B cell (primary cell): ENCODE measurements around the gene SENP5. TPM values are rescaled to one million over a fixed set of nuclear protein-coding genes. Genes with fewer than 3 reads are reported as not detected.
"Not testable (repeated sequence)": the region's sequence is repeated elsewhere in the genome, so short reads cannot be mapped to it uniquely, and the experiment has no call there.

ENCODE experiments used
- ATAC-seq: fragments of 200-7000 bp; cut with Tn5 transposase; one replicate; pipeline ENCODE4 v1.10.0; 2021; ENCODE audit warnings: low read depth, mild to moderate bottlenecking, moderate number of reproducible peaks, moderate library complexity
- CTCF ChIA-PET: fragments of 350-600 bp; sonication (Branson Sonifier 250); formaldehyde crosslinking; loops from one replicate; lab custom pipeline; 2021; ENCODE audit warnings: antibody characterized with exemption, inconsistent platforms; lab: Charles Lee
- POLR2A ChIA-PET: fragments of 350-600 bp; sonication (Branson Sonifier 250); formaldehyde crosslinking; loops from one replicate; lab custom pipeline; 2021; ENCODE audit warnings: antibody characterized with exemption; lab: Charles Lee
- DNase-seq: peaks from one replicate; pipeline ENCODE4 v3.0.0; 2013
- H2AFZ ChIP-seq: 2 replicates; pipeline ENCODE4 v1.6.1; 2012; ENCODE audit warnings: mild to moderate bottlenecking, low read depth, low read length; ENCODE audit not compliant: insufficient read depth, poor library complexity, severe bottlenecking
- H3K27ac ChIP-seq, 2 donors: 1 replicate in 1 of 2; 2 replicates in 1 of 2; pipeline ENCODE4 v1.5.1; 2012 to 2013; ENCODE audit warnings: low read length in 2 of 2, mild to moderate bottlenecking in 2 of 2, moderate library complexity in 1 of 2
- H3K27me3 ChIP-seq, 4 experiments: fragments of 200-600 bp in 1 of 4; sonication (generic) in 1 of 4; replicated peaks in 1 of 4; 1 replicate in 2 of 4; 2 replicates in 2 of 4; pipeline versions ENCODE4 v1.6.1 to v1.7.0; 2013 to 2016; ENCODE audit warnings: low read length in 3 of 4, mild to moderate bottlenecking in 2 of 4, mixed read lengths in 1 of 4, moderate library complexity in 1 of 4; ENCODE audit not compliant: insufficient read depth in 4 of 4, control insufficient read depth in 3 of 4; ENCODE audit errors: control extremely low read depth in 1 of 4
- H3K36me3 ChIP-seq, 2 experiments: replicated peaks in 1 of 2; 1 replicate in 1 of 2; 2 replicates in 1 of 2; pipeline versions ENCODE4 v1.6.1 to v1.7.1; 2013; ENCODE audit warnings: low read length in 1 of 2; ENCODE audit not compliant: insufficient read depth in 2 of 2, control insufficient read depth in 1 of 2; ENCODE audit errors: control extremely low read depth in 1 of 2, extremely low read depth in 1 of 2
- H3K4me1 ChIP-seq, 2 donors: fragments of 200-600 bp in 1 of 2; sonication (generic) in 1 of 2; 1 replicate in 1 of 2; 2 replicates in 1 of 2; pipeline versions ENCODE4 v1.5.1 to v1.6.1; 2013 to 2017; ENCODE audit warnings: low read length in 2 of 2; ENCODE audit not compliant: control insufficient read depth in 2 of 2, insufficient read depth in 2 of 2
- H3K4me2 ChIP-seq: replicated peaks from 2 replicates; pipeline ENCODE3; 2012; ENCODE audit warnings: mild to moderate bottlenecking, low read depth, low read length; ENCODE audit not compliant: poor library complexity, severe bottlenecking
- H3K4me3 ChIP-seq, 5 experiments: fragments of 200-600 bp in 1 of 5; sonication (generic) in 1 of 5; 1 replicate in 3 of 5; 2 replicates in 2 of 5; pipeline versions ENCODE4 v1.5.1 to v1.7.0; 2011 to 2016; ENCODE audit warnings: low read length in 4 of 5, mild to moderate bottlenecking in 4 of 5, low read depth in 2 of 5, control low read depth in 1 of 5, moderate library complexity in 1 of 5; ENCODE audit not compliant: insufficient read depth in 1 of 5; ENCODE audit errors: control extremely low read depth in 1 of 5, extremely low read depth in 1 of 5
- H3K79me2 ChIP-seq: fragments of 200-600 bp; sonication (generic); one replicate; pipeline ENCODE4 v1.6.0; 2016; ENCODE audit warnings: low read length; ENCODE audit not compliant: control insufficient read depth, insufficient read depth
- H3K9ac ChIP-seq: fragments of 200-600 bp; sonication (generic); 2 replicates; pipeline ENCODE4 v1.6.1; 2017; ENCODE audit warnings: mild to moderate bottlenecking, low read length, moderate library complexity
- H3K9me3 ChIP-seq, 3 donors: one replicate each; pipeline versions ENCODE4 v1.6.1 to v1.7.1; 2013; ENCODE audit warnings: low read length in 2 of 3; ENCODE audit not compliant: control insufficient read depth in 2 of 3, insufficient read depth in 1 of 3; ENCODE audit errors: control extremely low read depth in 1 of 3
- H4K20me1 ChIP-seq: 2 replicates; pipeline ENCODE4 v1.6.0; 2012; ENCODE audit warnings: mild to moderate bottlenecking, low read length; ENCODE audit not compliant: insufficient read depth, control insufficient read depth, poor library complexity, severe bottlenecking
- H3K27ac Mint-ChIP-seq: one replicate; pipeline ENCODE4 v1.8.0; 2021; ENCODE audit warnings: mixed read lengths
- H3K27me3 Mint-ChIP-seq: one replicate; pipeline ENCODE4 v1.8.0; 2021; ENCODE audit warnings: mixed read lengths
- H3K4me1 Mint-ChIP-seq: one replicate; pipeline ENCODE4 v1.8.0; 2021; ENCODE audit warnings: mixed read lengths
- H3K4me3 Mint-ChIP-seq: one replicate; pipeline ENCODE4 v1.8.0; 2021; ENCODE audit warnings: mixed read lengths
- H3K9me3 Mint-ChIP-seq: one replicate; pipeline ENCODE4 v1.8.0; 2022; ENCODE audit warnings: mixed read lengths; ENCODE audit not compliant: insufficient read depth
- CTCF ChIP-seq: fragments of 200-600 bp; IDR thresholded peaks from one replicate; pipeline ENCODE4 v1.8.0; 2022; ENCODE audit warnings: antibody characterized with exemption, mild to moderate bottlenecking
- EZH2 ChIP-seq: IDR thresholded peaks from 2 replicates; pipeline ENCODE4 v1.6.1; 2012; ENCODE audit warnings: borderline replicate concordance, low read depth, mild to moderate bottlenecking, moderate library complexity, low read length; ENCODE audit not compliant: insufficient read depth, poor library complexity, severe bottlenecking
- WGBS: methylation state at CpG from one replicate; pipeline ENCODE4 v1.1.5; 2013; ENCODE audit warnings: missing lambda C conversion rate; ENCODE audit not compliant: insufficient coverage; 5-methylcytosine and 5-hydroxymethylcytosine counted together
- intact Hi-C: fragments of 100-400 bp; cut with micrococcal nuclease; formaldehyde crosslinking; loops from one replicate; pipeline ENCODE4 v1.10.0; 2022
- polyA plus RNA-seq: library from polyadenylated mRNA; depleted of rRNA; stranded (reverse); fragments of >200 nt; gene quantifications from 2 replicates; pipeline ENCODE4 v1.2.3, GENCODE V29; 2012
- total RNA-seq, 2 donors: library from RNA; stranded (reverse); fragments of 120-200 nt in 1 of 2; gene quantifications; 1 replicate in 1 of 2; 2 replicates in 1 of 2; pipeline versions ENCODE4 v1.2.3 to v1.2.4, GENCODE V29; 2013 to 2022

The SENP5 gene
- total and polyA plus RNA-seq, 2 donors (not counting 1 experiment from before 2014, with no cell fraction given), result 9.2 to 51.5 TPM

GRCh38 chr3:196821806-196822355, 45.8 kb upstream of the SENP5 start:
- intact Hi-C loops, result no loop called here
- no peaks in the 10 kb centered on the region for H3K9me3 Mint-ChIP-seq

GRCh38 chr3:196829651-196830050, 38.1 kb upstream of the SENP5 start:
- CTCF ChIA-PET, result interaction anchor here (0.6 kb wide), 1 partner anchor 620 kb away, joined by 6 read pairs; no protein-coding TSS in a partner anchor
- H3K4me1 Mint-ChIP-seq, H3K27me3 Mint-ChIP-seq, H2AFZ ChIP-seq, H4K20me1 ChIP-seq, DNase-seq, H3K4me3 Mint-ChIP-seq, H3K4me3 ChIP-seq, H3K9me3 ChIP-seq, POLR2A ChIA-PET, H3K9me3 Mint-ChIP-seq, H3K27me3 ChIP-seq, H3K27ac Mint-ChIP-seq, H3K4me1 ChIP-seq, H3K79me2 ChIP-seq, ATAC-seq, H3K27ac ChIP-seq, H3K9ac ChIP-seq, H3K4me2 ChIP-seq: not testable (repeated sequence)
- intact Hi-C loops, result loop anchor here (10.0 kb wide), 1 partner anchor 225 kb away; no protein-coding TSS in a partner anchor
- peaks cover 0 to 37% of the 10 kb centered on the region in 2 experiments for H3K36me3 ChIP-seq
- WGBS, result 100% methylated on average over 1 of the region's 3 CpGs

More at GRCh38 chr3:196821806-196822355, 45.8 kb upstream of the SENP5 start:
- no peak for DNase-seq
- Histone ChIP-seq H3K36me3 (peaks cover 16 to 60% of the 10 kb centered on the region in 2 experiments), H3K79me2 (peaks cover 6% of the 10 kb centered on the region), H3K4me2 (no peak overlapping the region), H3K27me3 (no peaks in the 10 kb centered on the region), H3K9ac (no peak overlapping the region), H2AFZ (no peak overlapping the region), H4K20me1 (no peaks in the 10 kb centered on the region), H3K4me3 (no peak overlapping the region), H3K27ac (no peak overlapping the region), H3K9me3 (no peaks in the 10 kb centered on the region), H3K4me1 (no peaks in the 10 kb centered on the region)
- no peak for TF ChIP-seq EZH2
- no peak for TF ChIP-seq CTCF
- Mint-ChIP-seq H3K27ac (no peak overlapping the region), H3K4me1 (no peaks in the 10 kb centered on the region), H3K27me3 (no peaks in the 10 kb centered on the region), H3K4me3 (no peak overlapping the region)
- WGBS, result 96% methylated on average over 3 of the region's 6 CpGs
- ATAC-seq, result no peak
- ChIA-PET CTCF (no interaction called here), POLR2A (no interaction called here)
